GM18519 (cell line): ENCODE data around the gene ABCB9.

Source experiments
- ATAC-seq: cut with Tn5 transposase; IDR thresholded peaks from one replicate; pipeline ENCODE4 v1.9.1; 2021; ENCODE audit warnings: mild to moderate bottlenecking, moderate library complexity; ENCODE audit not compliant: unreplicated experiment, low FRiP score

Gene ABCB9

DNA sequence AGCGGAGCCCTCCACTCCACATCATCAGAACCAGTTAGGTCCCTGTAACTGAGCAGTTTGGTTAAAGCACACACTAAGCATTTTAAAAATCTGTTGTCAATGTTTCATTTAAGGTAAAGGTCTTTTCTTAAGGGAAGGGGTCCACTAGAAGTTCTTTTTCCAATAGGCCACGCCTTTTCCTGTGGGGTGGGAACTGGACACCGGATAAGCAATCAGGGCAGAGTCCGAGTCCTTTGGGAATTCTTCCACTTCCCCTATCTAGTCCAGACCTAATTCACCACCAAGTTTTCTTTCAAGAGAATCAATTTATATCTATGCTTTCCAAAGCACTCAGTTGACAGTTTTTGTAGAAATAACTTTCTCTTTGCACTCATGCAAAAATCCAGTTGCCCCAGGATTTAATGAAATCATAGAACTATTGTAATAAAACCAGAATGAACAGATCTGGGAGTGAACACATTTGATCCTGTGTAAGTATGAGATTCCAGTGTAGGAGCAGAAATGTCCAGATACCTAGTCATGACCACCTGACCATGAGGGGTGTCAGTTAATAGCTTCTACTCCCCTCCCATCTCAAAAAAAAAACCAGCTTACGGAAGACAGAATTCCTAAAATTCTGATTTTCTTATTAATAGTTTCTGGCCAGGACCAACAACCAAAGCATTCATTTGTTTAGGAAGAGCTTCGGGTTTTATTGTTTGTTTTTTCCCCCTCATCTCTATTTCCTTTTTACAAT lies 82.0 kb downstream of the ABCB9 start:
- no peak for ATAC-seq

DNA sequence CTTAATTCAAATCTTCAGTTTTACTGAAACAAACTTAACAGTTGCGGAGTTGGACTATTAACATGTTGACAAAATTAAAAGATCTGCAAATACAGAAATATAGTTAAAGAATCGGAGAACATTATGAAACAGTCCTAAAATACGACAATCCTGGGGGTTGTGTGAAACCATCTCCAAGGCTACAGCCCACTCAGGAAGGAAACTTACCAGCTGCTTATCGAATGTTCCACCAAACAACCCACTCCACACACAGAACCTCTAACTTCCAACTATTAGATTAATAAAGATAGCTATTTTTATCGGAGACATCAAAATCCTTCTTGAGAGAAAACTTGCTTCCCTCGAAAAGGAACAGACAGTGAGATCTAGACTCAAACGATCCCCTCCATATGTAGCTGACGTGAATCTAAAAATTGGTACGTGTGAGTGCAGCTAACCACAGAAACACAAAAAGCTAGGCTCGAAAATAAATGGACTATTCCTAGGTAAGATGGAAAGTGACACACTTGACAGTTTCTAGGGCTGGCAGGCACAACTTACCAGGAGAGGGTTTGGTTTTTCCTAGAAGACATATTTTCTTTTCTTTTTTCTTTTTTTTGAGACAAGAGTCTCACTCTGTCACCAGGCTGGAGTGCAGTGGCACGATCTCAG lies 83.2 kb downstream of the ABCB9 start:
- no peak for ATAC-seq

- ATAC-seq, result no peak
Observed at GRCh38 chr12:122880668-122881067, 85.6 kb downstream of the ABCB9 start.

- no peak for ATAC-seq
Observed at GRCh38 chr12:122880155-122880667, 86.1 kb downstream of the ABCB9 start.
